Germinal center (tissue), 1 donor: ENCODE results near the gene BICC1.

Source experiments
- DNase-seq: peaks from one replicate; pipeline ENCODE4 v3.0.0; 2012; ENCODE audit warnings: mixed read lengths, low spot score

BICC1 gene

DNA sequence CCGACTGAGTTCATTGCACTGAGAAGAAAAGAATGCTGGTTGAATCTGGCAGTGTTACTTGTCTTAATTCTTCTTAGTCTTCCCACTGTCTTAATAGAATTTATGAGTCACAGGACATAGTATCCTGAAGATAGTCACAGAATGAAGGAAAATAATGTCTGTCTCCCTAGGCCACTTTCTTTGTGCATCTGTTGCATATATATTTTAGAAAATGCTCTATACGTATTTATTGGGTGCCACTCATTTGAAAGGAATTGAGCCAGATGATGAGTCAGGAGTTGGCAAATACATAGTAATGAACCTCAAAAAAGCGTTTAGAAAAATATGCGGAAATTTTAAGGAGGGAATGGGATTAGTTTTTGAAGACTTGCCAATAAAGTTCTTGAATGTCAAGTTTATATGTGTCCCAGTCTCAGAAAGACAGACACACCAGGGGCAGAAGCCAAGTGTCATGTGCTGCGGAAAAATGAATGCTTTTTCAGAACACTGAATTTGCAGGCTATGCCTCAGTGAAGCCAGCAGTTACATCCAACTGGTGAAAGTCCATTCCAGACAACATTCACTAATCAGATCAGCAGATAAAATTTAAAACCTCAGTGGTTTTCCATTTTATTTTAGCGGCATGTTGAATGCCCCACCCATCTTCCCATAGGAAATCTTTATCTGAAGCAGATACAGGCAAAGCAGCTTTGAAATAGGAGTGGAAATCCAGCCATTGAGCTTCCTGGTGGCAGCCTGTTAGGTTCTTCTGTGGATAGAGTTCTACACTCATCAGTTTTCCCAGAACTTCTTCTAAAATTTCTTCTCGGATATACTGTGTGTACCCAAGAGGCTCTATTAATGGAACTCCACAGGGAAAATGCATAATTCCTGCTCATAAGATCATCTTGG is 308.4 kb downstream of the BICC1 start:
- DNase-seq, result no peak

DNA sequence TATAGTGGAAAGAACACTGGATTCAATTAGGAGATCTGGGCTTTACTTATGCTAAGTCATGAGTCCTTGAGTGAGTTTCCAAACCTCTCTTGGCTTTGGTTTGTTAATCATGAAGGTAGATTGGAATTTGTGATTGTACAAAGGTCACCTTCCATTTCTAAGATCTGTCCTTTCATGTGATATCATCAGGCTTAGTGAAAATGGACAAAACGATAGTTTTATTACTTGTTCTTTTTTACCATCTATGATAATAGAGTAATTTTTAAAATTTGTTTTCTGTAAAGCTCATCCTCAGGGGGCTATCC is 309.0 kb downstream of the BICC1 start:
- no peak for DNase-seq

DNA sequence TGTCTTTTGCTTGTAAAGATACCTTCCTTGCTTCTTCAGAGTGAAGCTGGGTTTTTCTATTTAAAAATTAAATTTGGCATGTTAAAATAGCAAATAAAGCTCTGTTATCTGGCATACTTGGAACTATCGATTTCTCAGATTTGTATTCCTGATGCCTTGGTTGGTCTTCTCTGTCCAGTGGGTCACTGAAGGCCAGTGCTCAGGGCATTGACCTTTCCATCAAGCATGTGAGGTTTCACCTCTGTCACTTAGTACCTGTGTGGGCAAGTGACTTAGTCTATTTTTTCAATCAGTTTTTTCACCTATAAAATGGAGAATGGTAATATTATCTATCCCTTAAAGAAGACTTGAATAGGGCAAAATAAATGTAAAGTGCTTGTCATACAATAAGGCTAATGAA is 311.3 kb downstream of the BICC1 start:
- DNase-seq, result no peak

DNA sequence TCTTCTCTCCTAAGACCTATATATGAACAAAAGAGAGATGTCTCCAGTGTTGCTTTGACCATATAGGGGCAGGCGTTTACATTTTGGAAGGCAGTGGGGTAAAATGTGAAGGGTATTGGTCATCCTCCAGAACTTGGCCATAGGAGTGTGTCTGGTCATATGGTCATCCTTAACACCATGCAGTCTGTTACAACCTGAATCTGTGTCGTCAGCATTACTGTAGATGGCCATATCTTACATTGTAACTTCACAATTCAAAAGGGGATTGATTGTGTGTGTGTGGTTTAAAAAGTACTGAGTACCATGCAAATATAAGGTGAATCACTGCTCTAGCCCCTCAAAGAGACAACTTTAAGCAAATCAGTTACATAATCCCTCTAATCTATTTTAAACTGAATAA is 311.7 kb downstream of the BICC1 start:
- DNase-seq, result no peak

DNA sequence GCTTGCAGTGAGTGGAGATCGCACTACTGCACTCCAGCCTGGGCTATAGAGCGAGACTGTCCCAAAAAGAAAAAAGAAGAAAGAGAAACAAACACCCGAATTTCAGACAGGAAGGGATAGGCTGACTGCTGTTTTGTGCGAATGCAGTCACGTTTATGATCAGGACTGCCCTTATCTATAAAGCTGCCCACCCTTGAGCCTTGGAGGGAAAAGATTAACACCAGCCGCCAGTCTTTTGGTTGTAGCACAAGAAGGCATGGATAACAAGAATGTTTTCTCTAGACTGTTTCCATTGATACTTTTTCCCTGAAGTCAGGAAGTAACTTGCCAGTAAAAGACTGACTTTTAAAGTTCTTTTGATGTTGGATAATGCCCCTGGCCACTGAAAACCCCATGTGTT is 314.0 kb downstream of the BICC1 start:
- DNase-seq, result no peak

DNA sequence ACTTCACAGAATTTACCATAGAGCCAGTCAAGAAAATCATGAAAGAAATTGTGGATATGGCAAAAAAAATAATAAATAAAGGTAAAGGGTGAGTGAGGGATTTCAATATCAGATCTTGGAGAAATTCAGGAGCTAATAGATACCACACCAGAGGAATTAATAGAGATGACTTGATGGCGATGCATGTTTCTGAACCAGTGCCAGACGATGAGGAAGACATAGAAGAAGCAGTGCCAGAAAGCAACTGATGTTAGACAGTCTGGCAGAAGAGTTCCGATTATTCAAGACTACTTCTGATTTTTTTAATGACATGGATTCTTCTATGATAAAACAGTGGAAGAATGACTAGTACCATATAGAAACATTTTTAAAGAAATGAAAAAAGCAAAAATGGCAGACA is 314.7 kb downstream of the BICC1 start:
- DNase-seq, result no peak

DNA sequence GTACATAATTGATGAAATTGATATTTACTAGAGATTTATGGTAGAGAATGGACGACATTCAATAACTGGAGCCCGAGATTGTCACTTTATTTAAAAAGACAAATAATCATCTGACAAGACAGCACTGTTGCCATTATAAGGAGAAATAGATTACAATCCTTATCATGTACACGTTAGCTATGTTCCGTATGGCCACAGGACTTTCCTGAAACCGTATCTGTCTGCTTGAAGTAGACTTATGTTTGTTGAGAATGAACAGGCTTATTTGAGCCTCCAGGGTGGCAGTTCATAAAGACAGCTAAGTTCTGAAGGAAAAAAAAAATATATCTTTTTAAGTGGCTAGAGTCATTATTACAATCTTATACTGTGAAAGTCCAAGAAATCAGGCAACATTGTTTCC is 317.2 kb downstream of the BICC1 start:
- DNase-seq, result no peak

DNA sequence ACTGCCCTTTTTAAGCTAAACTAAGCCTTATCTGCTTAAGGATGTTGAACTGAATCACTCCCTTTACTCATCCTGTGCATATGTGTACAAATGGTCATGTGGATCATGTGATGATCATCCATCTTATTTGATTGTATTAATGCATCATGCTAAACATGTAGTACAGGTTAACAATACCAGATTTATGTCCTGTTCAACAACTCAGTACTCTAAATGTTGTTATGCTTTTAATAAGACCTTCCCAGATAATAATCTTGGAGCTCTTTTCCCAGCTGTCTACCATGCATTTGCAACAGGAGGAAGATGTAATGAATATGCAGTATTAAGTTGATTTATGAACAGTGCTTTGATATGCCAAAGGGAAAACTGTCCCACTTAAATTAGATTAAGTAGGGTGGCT is 318.0 kb downstream of the BICC1 start:
- DNase-seq, result no peak

DNA sequence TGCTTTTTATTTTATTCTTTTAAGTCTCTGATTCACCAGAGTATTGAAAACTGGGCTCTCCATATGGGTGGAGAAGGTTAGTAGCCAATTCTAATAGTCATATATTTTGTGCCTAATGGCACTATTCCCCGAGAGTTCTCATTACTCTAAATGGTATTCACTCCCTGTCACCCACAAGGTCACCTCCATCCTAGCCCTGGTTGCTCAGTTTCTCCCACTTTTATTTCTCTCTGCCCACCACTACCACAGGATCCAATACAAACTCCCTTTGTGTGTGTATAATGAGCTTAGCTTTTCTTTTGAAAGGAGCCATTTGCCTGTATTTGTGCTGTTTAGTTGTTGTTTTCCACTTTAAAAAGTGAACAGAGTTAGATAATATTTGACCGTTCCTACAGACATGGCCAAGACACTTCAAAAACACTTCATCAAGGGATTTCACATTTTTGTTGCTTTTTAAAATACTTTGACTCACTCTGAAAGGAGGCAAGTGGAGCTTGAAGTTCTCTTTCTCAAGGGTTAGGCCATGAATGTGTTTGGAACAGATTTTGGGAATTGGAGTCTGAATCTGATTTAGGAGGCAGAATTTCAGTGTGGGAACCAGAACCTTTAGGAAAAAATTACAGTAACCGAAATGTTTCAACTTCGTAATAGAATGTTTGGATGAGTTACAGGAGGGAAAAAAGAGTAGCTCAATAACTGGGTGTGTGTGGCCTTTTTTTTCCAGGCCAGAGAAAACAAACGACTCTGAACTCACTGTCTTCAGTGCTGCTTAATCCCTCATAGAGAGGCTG is 321.3 kb downstream of the BICC1 start:
- DNase-seq, result no peak

DNA sequence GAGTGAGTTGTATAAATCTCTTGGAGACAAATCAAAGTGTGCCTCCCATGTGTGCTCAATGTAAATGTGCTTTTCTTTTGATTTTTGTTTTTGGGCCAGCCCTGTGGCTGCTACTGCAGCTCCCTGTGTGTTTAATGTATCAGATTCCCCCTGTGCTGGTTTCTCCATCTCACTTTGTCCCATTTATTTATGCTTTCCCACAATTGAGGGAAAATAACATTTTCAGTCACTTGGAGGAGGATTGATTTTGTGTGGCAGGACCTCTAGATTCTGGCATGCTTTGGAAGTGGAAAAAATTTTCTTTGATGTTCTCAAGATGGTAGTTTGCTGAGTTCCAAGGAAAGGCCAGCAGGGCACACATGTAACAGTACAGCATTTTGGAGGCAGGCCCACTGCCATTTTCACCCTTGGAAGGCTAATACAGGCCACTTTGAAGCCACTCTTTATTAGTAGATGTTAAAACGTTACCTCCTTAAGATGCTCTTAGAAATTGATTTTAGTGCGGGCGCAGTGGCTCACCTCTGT is 323.6 kb downstream of the BICC1 start:
- no peak for DNase-seq

DNA sequence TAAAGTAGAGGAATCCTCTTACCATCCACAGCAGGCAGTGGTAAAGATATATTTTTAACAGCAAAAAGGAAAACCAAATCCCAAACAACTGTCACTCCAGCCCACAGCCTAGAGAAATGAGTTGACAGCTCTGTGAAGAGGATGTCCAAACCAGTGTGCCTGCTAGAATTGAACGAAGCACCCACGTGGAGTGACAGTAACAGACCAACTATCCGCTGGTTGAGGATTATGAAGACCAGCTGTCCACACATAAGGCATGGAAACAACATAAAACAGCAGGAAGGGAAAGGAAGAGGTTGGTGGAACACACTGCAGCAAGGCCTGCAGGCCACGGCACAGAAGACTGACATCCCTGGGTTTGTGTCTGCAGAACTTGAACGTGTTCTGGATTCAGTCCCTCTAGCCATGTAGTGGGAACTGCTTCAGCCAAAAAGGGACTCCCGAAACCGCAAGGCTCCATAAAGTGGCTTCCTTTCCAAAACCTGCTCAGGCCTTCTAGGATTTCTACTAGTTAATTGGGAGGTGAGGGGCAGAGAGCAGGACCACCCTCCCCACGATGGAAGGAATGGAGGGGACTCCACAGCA is 324.4 kb downstream of the BICC1 start:
- DNase-seq, result no peak

DNA sequence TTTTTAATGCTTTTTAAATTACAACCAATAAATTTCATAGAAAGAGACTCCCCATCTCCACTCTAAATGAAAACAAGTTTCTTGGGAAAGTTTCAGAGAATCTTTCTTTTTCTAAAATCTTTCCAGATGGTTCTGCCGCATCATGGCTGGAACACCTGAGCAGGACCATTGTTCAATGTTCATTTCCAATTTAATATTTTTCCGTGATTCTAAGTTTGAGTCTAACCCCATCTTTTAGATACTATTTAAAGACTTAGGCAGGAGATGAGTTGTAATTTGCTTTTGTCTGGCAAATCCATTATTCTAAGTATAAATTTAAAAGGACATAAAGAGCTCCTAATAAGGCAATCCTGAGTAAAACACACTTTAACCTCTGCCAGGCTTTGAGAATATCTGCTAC is 325.2 kb downstream of the BICC1 start:
- no peak for DNase-seq

DNA sequence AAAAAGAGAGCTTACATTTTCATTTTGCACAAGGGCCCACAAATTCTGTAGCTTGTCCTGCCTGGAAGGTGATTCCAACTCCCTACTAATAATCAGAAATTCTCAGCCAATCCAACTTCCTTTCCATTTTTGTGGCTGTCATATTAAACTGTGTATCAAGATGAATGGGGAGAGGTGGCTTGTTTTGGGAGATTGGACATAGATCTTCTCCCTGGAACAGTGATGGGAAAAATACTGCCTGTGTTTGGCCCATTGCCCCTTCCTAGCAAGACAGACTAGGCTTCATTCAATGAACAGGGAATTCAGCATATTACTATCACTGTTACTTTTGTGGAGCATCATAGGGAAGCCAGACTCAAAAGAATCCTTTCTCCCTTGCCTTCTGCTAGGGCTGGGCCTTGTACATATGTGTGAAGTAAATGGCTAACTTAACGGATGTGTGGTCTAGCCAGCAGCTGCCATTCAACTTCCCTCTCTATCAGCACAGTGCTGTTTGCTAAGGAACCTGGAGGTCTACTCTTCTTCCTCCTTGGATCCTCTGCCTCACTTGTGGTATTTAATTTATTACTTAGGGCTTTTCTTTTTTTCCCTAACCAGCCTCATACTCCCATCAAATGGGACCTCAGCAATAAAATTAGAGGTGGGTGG is 326.0 kb downstream of the BICC1 start:
- DNase-seq, result no peak

DNA sequence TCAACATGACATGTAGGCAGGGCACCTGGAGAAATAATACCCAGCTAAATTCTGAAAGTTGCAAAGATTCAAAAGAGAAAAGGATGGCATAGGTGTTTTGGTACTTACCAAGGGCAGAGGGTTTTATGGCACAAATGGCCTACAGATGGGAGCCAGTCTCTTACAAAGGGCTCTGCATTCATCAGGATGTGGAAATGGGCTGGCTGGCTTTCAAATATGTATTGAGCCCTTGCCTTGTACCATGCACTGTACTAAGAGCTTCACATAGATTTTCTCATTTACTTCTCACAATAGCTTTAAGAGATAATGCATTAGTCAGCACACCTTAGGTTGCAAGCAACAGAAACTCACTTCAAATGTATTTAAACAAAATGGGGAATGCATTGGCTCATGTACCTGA is 327.1 kb downstream of the BICC1 start:
- DNase-seq, result no peak

DNA sequence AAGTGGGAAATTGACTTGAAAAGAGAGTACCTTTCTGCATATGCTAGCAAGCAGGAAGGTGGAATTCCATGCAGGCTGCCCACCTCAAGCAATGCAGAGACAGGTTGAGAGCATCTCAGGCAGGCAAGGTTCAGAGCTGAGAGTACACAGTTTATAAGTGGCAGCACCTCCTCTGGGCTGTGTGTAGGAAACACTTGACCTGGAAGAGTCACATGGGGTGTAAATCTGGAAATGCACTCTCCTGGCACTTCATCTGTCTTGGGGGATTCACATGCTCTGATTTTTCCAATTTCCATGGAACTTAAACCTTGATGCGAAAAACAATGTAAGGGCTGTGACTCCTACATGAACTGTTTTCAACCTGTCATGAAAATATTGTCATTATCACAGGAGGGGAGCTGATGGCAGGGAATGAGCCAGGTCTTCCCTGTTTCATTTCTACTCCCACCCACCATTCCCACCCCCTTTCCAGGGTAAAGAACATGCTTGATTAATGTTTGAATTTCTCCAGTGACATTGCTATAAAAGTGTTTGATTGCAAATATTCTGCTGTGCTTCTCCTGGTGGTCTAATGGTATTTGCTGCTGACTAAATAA is 328.3 kb downstream of the BICC1 start:
- DNase-seq, result no peak

DNA sequence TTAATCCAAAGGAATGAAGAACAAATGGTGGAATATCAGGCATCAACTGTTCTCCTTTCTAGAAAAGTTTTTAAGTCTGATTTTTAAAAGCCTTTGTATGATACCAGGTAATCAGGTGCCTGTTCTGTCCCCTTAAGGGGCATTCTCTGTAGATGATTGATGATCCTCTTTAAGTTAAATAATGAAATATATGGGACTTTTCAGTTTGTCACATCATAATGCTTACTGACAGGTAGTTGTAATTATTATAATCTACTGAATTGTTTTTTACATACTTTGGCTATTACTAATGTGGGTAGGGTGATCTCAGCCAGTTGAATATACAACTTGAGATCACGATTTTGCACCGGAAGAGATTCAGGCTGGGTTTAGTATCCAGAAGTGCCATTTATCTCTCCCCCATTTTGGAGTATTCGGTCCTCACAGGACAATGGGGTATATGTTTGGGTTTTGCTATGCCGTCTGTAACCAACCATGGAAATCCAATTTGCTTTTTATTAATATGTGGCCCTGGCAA is 330.2 kb downstream of the BICC1 start:
- DNase-seq, result no peak

DNA sequence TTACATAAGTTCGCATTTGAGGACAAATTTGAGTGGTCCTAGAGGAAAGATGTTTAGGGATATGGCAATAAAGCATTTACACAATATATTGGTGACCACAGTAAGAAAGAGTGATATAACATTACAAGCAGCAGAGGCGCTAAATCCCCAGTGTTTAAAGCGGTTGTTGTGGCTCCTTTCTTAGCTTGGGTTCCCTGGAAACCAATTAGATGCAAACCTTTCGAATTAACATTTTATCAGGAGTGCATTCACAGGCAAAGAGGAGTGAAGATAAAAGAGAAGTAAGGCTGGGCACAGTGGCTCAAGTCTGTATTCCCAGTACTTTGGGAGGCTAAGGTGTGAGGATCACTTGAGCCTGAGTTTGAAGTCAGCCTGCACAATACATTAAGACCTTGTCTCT is 331.1 kb downstream of the BICC1 start:
- DNase-seq, result no peak

DNA sequence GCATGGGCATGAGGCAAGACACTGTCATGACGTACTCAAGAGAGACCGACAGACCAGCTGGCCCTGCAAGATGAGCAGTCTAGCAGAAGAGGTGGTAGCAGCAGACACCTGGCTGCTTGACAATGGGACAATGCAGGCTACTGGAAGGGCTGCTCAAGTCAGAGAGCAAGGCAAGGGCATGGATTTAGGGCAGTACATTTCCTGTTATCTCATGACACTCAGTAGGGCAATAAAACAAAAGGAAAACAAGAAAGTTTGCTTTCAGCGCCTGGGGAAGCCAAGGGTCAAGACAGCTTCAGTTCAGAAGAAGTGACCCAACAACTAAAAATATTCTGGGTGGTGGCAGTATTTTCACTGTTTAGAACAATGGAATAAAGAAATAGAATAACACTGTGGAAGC is 332.0 kb downstream of the BICC1 start:
- DNase-seq, result no peak

DNA sequence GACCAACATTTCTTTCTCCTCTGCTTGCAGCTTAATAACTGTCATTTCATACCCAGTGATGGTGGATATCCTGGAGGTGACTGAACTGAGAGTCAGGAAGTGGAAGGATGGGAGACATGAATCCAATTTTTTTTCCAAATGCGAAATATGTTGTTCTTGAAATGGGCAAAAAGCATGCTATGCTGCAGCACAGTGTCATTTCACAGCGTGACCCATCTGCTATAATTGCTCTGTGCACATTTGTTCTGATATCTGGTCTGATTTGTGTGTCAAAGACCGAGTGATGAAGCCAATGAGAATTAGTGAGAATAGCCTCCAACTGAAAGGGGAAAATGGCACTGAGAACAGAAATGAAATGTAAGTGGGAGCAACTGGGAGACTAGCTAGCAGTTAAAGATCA is 334.2 kb downstream of the BICC1 start:
- no peak for DNase-seq

DNA sequence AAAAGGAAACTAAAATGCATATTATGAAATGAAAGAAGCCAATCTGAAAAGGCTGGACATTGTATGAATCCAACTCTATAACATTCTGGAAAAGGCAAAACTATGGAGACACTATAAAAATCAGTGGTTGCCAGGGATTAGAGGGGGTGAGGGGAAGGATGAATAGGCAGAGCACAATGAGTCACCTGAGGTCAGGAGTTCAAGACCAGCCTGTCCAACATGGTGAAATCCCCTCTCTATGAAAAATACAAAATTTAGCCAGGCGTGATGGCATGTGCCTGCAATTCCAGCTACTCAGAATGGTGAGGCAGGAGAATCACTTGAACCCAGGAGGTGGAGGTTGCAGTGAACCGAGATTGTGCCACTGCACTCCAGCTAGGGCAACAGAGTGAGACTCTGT is 338.9 kb downstream of the BICC1 start:
- no peak for DNase-seq

DNA sequence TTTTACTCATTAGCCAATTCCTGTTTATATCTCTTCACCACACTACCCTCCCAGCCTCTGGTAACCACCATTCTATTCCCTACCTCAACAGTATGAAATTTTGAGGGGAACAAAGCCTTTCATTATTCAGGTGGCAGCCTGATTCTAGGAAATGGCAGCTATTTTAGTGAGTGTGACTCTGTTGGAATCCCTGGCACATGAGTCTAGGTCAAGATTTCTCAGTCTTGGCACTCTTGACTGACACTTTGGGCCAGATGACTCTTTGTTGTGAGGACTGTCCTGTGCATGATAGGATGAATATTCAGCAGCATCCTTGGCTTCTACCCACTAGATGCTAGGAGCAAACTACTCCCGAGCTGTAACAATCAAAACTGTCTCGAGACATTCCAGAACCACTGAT is 341.0 kb downstream of the BICC1 start:
- no peak for DNase-seq

DNA sequence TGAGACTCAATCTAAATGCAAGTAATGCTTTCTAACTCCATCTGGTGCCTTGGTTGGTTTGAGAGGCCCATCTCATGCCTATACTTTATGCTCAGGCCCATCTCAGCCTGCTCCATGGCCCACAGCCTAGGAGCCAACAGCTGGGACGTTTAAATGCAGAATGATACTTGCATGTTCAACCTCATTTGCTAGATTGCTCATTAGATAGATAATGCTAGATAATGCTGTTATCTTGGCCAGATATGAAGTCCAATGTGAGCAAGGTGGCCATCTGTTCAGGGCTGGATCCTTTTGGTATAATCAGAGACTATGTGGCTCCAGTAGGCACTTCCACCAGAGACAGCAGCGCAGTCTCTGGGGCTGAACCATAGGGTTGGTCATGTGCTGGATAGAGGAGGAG is 342.1 kb downstream of the BICC1 start:
- DNase-seq, result no peak
